Measurements from ENCODE around the gene PTTG1IP.

Gene PTTG1IP

GRCh38 chr21:44800103-44800502 is 73.4 kb downstream of the PTTG1IP start:
- DNase-seq (ENCODE audit: low spot score), result peak; percentile 40

- DNase-seq (ENCODE audit: low spot score), result no peak
Measured at GRCh38 chr21:44799646-44800045, 73.8 kb downstream of the PTTG1IP start.
